NCI-H526 (cell line): ENCODE results near the gene B4GALNT3.

Source experiments
- DNase-seq, 2 experiments: peaks; one replicate each; lab custom pipeline; 2025; lab: John Stamatoyannopoulos, UW

Gene B4GALNT3

GRCh38 chr12:467591-467990 is 7.9 kb downstream of the B4GALNT3 start:
- DNase-seq = no peak

GRCh38 chr12:468671-469389 is 9.1 kb downstream of the B4GALNT3 start:
- DNase-seq = no peak

GRCh38 chr12:470133-470532 is 10.4 kb downstream of the B4GALNT3 start:
- no peak for DNase-seq

- no peak for DNase-seq
These were observed 13.5 kb downstream of the B4GALNT3 start for GRCh38 chr12:473198-473597.

- DNase-seq = no peak
These were observed 14.3 kb downstream of the B4GALNT3 start for GRCh38 chr12:473863-474577.

GRCh38 chr12:475286-475685 is 15.5 kb downstream of the B4GALNT3 start:
- no peak for DNase-seq

- DNase-seq = no peak
These were observed 19.4 kb downstream of the B4GALNT3 start for GRCh38 chr12:479161-479560.

GRCh38 chr12:480831-481816 is 21.4 kb downstream of the B4GALNT3 start:
- DNase-seq = no peak

- no peak for DNase-seq
These were observed 22.3 kb downstream of the B4GALNT3 start for GRCh38 chr12:482061-482460.

- DNase-seq = no peak
These were observed 24.4 kb downstream of the B4GALNT3 start for GRCh38 chr12:484096-484495.

- DNase-seq = no peak
These were observed 30.5 kb downstream of the B4GALNT3 start for GRCh38 chr12:490260-490659.

- DNase-seq = no peak
These were observed 35.7 kb downstream of the B4GALNT3 start for GRCh38 chr12:495466-495865.

- DNase-seq = no peak
These were observed 37.0 kb downstream of the B4GALNT3 start for GRCh38 chr12:496736-497135.

- no peak for DNase-seq
These were observed 37.9 kb downstream of the B4GALNT3 start for GRCh38 chr12:497501-498160.

- no peak for DNase-seq
These were observed 40.2 kb downstream of the B4GALNT3 start for GRCh38 chr12:499837-500458.

GRCh38 chr12:501722-502447 is 42.1 kb downstream of the B4GALNT3 start:
- no peak for DNase-seq

- DNase-seq = no peak
These were observed 43.5 kb downstream of the B4GALNT3 start for GRCh38 chr12:503111-503761.

- DNase-seq = no peak
These were observed 45.5 kb downstream of the B4GALNT3 start for GRCh38 chr12:505221-505620.

- no peak for DNase-seq
These were observed 47.7 kb downstream of the B4GALNT3 start for GRCh38 chr12:507391-507796.

- DNase-seq = no peak
These were observed 48.4 kb downstream of the B4GALNT3 start for GRCh38 chr12:508145-508544.
